AG09309 (cell line): ENCODE data around the gene PRR23E.

Experiments
- DNase-seq: peaks from one replicate; pipeline ENCODE4 v3.0.0-alpha.2; 2010; ENCODE audit warnings: low read depth
- H3K4me3 ChIP-seq: 2 replicates; pipeline ENCODE4 v1.5.1; 2011; ENCODE audit warnings: mild to moderate bottlenecking, low read depth, low read length, moderate library complexity; ENCODE audit not compliant: control insufficient read depth
- CTCF ChIP-seq: IDR thresholded peaks from 2 replicates; pipeline ENCODE4 v1.5.1; 2011; ENCODE audit warnings: mild to moderate bottlenecking, low read depth, low read length, inconsistent platforms; ENCODE audit not compliant: insufficient read depth, control insufficient read depth; ENCODE audit errors: missing control alignments

PRR23E gene

DNA sequence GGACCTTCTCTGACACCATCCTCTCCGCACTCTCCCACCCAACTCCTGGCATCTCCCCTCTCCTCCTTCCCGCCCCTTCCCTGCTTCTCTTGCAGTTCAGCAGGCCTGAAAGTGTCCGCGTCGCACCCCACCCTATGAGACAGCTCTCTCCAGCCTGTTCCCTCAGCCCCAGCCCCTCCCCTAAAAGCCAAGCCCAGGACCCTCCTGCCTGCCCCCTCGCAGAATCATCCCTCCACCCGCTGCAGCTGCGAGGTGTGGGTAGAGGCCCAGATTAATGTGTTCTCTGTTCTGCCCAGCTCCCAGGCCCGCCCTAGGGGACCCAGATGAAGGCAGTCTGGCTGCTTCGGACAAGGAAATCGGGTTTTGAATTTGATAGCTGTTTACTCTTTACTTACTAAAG is 410 bp downstream of the PRR23E start:
- DNase-seq = no peak
- no peak for TF ChIP-seq CTCF
- H3K4me3 ChIP-seq = no peak overlapping the region

GRCh38 chr3:127193775-127194174 is 844 bp downstream of the PRR23E start:
- no peak overlapping the region for H3K4me3 ChIP-seq
- TF ChIP-seq CTCF = no peak
- no peak for DNase-seq

DNA sequence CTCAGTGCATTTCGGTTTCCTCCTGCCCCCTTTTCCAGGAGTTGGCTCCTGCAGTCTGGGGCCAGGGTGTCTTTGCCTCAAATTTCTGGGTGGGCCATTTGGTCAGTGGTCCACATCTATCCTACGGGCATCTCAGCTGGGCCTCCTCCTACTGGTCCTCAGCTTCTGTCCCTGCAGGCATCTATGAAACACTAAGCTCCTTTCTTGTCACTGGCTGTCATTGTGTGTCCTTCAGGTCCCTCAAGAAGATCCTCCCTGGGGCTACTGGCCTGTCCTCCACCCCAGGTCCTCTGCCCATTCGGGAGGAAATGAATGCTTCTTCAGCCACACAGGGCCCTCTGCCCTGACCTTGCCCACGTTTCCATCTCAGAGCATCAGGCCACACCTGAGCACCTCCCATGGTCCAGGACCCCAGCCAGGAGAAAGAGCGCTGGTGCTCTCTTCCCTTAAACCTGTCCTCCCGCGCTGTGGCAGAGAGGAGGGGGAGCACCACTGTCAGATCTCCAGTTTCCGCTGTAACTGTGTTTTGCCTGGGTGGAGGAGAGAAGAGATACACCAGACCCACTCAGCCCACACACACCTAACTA is 1.8 kb downstream of the PRR23E start:
- no peak overlapping the region for H3K4me3 ChIP-seq
- DNase-seq = no peak
- no peak for TF ChIP-seq CTCF

DNA sequence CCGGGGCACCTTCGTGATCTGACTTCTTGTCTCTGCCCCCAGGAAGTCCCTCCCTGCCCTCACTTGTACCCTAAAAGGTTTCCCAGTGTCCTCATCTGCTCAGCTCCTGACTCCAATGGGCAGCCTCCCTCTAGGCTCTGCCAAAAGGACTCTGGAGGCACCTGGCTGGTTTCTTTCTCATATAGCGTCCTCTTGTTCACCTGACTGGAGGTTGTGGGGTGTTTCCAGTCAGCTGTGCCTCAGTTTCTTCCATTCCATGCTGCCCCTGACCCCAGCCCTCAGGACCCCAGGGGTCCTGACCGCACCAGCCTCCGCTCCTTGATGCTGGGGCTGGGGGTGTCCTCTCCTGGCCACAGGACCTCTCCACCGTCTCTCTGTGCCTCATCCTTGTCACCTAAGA is 2.5 kb downstream of the PRR23E start:
- no peak for TF ChIP-seq CTCF

GRCh38 chr3:127196002-127196401 is 3.1 kb downstream of the PRR23E start:
- DNase-seq = no peak
- TF ChIP-seq CTCF = no peak
- H3K4me3 ChIP-seq = no peak overlapping the region

More for the DNA sequence above, 2.5 kb downstream of the PRR23E start:
- no peak overlapping the region for H3K4me3 ChIP-seq
- DNase-seq = no peak

- DNase-seq = no peak
- no peak overlapping the region for H3K4me3 ChIP-seq
- TF ChIP-seq CTCF = no peak
Measured at GRCh38 chr3:127196466-127197299, 3.8 kb downstream of the PRR23E start.
